ENCODE data around the gene GNAZ. TPM values are rescaled to one million over a fixed set of nuclear protein-coding genes. Genes with fewer than 3 reads are reported as not detected.
"Not testable (repeated sequence)": the region's sequence is repeated elsewhere in the genome, so short reads cannot be mapped to it uniquely, and the experiment has no call there.

The GNAZ gene
- total RNA-seq, 1 experiment from 2014 or later: 1.2 TPM

GRCh38 chr22:23131931-23132330 lies 61.6 kb downstream of the GNAZ start:
- BruUV-seq (replicated peaks): no TSS peak
- ChIA-PET CTCF (no interaction called here), POLR2A (ENCODE audit: unreplicated experiment) (no interaction called here)
- no peak overlapping the region for H3K4me2 ChIP-seq
- no peaks in the 10 kb centered on the region for H3K9me2 ChIP-seq (ENCODE audit: insufficient read depth)
- no peaks in the 10 kb centered on the region for H4K20me1 ChIP-seq (ENCODE audit: insufficient read depth)
- no peak overlapping the region for H2AFZ ChIP-seq
- H3K36me3 ChIP-seq (ENCODE audit: low read depth): no peaks in the 10 kb centered on the region
- no peaks in the 10 kb centered on the region for H3K9me3 ChIP-seq (ENCODE audit: insufficient read depth, low read depth)
- TF ChIP-seq CTCF (conservative IDR thresholded peaks at IDR 0.05) (no peak), EZH2 (IDR thresholded peaks at IDR 0.05; ENCODE audit: low read depth) (no peak)
- H3F3A ChIP-seq (ENCODE audit: insufficient read depth, low read depth): no peaks in the 10 kb centered on the region
- intact Hi-C loops (cut with micrococcal nuclease; ENCODE audit: unreplicated experiment): no loop called here
- no peak overlapping the region for H3K27ac ChIP-seq
- H3K27me3 ChIP-seq (ENCODE audit: insufficient read depth, low read depth): peaks cover 12% of the 10 kb centered on the region
- no peaks in the 10 kb centered on the region for H3K4me1 ChIP-seq (replicated peaks; ENCODE audit: insufficient read depth)
- no peak overlapping the region for H3K4me3 ChIP-seq
- no peaks in the 10 kb centered on the region for H3K79me2 ChIP-seq (ENCODE audit: low read depth)
- no peak for DNase-seq

GRCh38 chr22:23132376-23133091 lies 62.2 kb downstream of the GNAZ start:
- Histone ChIP-seq H2AFZ (no peak overlapping the region), H3K79me2 (ENCODE audit: low read depth) (no peaks in the 10 kb centered on the region), H3K4me2 (no peak overlapping the region), H3K27me3 (ENCODE audit: insufficient read depth, low read depth) (peaks cover 12% of the 10 kb centered on the region), H3K36me3 (ENCODE audit: low read depth) (no peaks in the 10 kb centered on the region), H3K9me2 (ENCODE audit: insufficient read depth) (no peaks in the 10 kb centered on the region), H3K27ac (no peak overlapping the region), H3K4me3 (no peak overlapping the region), H3K4me1 (replicated peaks; ENCODE audit: insufficient read depth) (no peaks in the 10 kb centered on the region), H3F3A (ENCODE audit: insufficient read depth, low read depth) (no peaks in the 10 kb centered on the region), H3K9me3 (ENCODE audit: insufficient read depth, low read depth) (no peaks in the 10 kb centered on the region), H4K20me1 (ENCODE audit: insufficient read depth) (no peaks in the 10 kb centered on the region)
- no peak for TF ChIP-seq EZH2 (IDR thresholded peaks at IDR 0.05; ENCODE audit: low read depth)
- no peak for TF ChIP-seq CTCF (conservative IDR thresholded peaks at IDR 0.05)
- no TSS peak for BruUV-seq (replicated peaks)
- no peak for DNase-seq
- intact Hi-C loops (cut with micrococcal nuclease; ENCODE audit: unreplicated experiment): no loop called here
- CTCF ChIA-PET: no interaction called here
- POLR2A ChIA-PET (ENCODE audit: unreplicated experiment): no interaction called here

DNA sequence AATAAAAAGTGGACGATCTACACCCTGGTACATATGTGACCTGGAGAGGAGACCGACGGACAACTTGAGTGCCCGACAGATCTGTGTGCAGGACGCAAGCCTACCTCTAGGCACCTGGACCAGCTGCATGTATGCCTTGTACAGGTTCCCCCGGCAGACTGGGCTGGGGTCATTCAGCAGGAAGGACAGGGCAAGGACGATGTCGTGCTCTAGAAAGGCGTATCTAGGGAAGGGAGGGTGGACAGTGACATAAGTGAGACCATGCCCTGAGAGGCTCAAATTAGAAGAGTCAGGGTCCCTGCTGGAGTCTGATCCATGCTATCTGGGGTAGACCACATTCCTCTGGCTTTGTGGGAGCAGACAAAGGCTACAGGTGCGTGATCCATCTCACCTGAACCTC lies 63.6 kb downstream of the GNAZ start:
- H3K27ac ChIP-seq: no peak overlapping the region
- no peak overlapping the region for H3K4me3 ChIP-seq
- no peak overlapping the region for H3K4me2 ChIP-seq
- no peaks in the 10 kb centered on the region for H3F3A ChIP-seq (ENCODE audit: insufficient read depth, low read depth)
- no peaks in the 10 kb centered on the region for H3K9me3 ChIP-seq (ENCODE audit: insufficient read depth, low read depth)
- peaks cover 12% of the 10 kb centered on the region for H3K27me3 ChIP-seq (ENCODE audit: insufficient read depth, low read depth)
- H4K20me1 ChIP-seq (ENCODE audit: insufficient read depth): no peaks in the 10 kb centered on the region
- TF ChIP-seq CTCF (conservative IDR thresholded peaks at IDR 0.05) (no peak), EZH2 (IDR thresholded peaks at IDR 0.05; ENCODE audit: low read depth) (no peak)
- no peaks in the 10 kb centered on the region for H3K4me1 ChIP-seq (replicated peaks; ENCODE audit: insufficient read depth)
- intact Hi-C loops (cut with micrococcal nuclease; ENCODE audit: unreplicated experiment): no loop called here
- no peak for DNase-seq
- no peaks in the 10 kb centered on the region for H3K9me2 ChIP-seq (ENCODE audit: insufficient read depth)
- ChIA-PET POLR2A (ENCODE audit: unreplicated experiment) (no interaction called here), CTCF (no interaction called here)
- H2AFZ ChIP-seq: no peak overlapping the region
- H3K79me2 ChIP-seq (ENCODE audit: low read depth): no peaks in the 10 kb centered on the region
- no TSS peak for BruUV-seq (replicated peaks)
- no peaks in the 10 kb centered on the region for H3K36me3 ChIP-seq (ENCODE audit: low read depth)

GRCh38 chr22:23136991-23137390 lies 66.7 kb downstream of the GNAZ start:
- H3K79me2 ChIP-seq (ENCODE audit: low read depth); H3K4me3 ChIP-seq; H2AFZ ChIP-seq; DNase-seq; H3F3A ChIP-seq (ENCODE audit: insufficient read depth, low read depth); H4K20me1 ChIP-seq (ENCODE audit: insufficient read depth); CTCF ChIA-PET; H3K27ac ChIP-seq; H3K36me3 ChIP-seq (ENCODE audit: low read depth); H3K27me3 ChIP-seq (ENCODE audit: insufficient read depth, low read depth); H3K4me2 ChIP-seq; intact Hi-C loops (cut with micrococcal nuclease; ENCODE audit: unreplicated experiment); POLR2A ChIA-PET (ENCODE audit: unreplicated experiment); H3K9me3 ChIP-seq (ENCODE audit: insufficient read depth, low read depth); H3K9me2 ChIP-seq (ENCODE audit: insufficient read depth); H3K4me1 ChIP-seq (replicated peaks; ENCODE audit: insufficient read depth); BruUV-seq (replicated peaks): not testable (repeated sequence)
